IPS-15b (cell line): ENCODE data around the gene NEU3.
A peak's percentile ranks its signal among the peaks of the same experiment; 100 is the strongest.

Source experiments
- H3K27me3 ChIP-seq: one replicate; pipeline ENCODE4 v1.6.1; 2013; ENCODE audit warnings: low read length; ENCODE audit not compliant: control insufficient read depth, insufficient read depth
- H3K36me3 ChIP-seq: one replicate; pipeline ENCODE4 v1.6.1; 2013; ENCODE audit warnings: low read length; ENCODE audit not compliant: control insufficient read depth, insufficient read depth
- H3K4me1 ChIP-seq: one replicate; pipeline ENCODE4 v1.6.1; 2013; ENCODE audit warnings: mild to moderate bottlenecking, low read length; ENCODE audit not compliant: control insufficient read depth, insufficient read depth
- H3K4me3 ChIP-seq: one replicate; pipeline ENCODE4 v1.5.1; 2013; ENCODE audit warnings: low read depth, low read length
- H3K9ac ChIP-seq: one replicate; pipeline ENCODE4 v1.6.1; 2013; ENCODE audit warnings: low read depth, mild to moderate bottlenecking, low read length
- H3K9me3 ChIP-seq: one replicate; pipeline ENCODE4 v1.6.1; 2013; ENCODE audit warnings: mild to moderate bottlenecking, low read length; ENCODE audit not compliant: control insufficient read depth, insufficient read depth

The NEU3 gene

GRCh38 chr11:74988541-74989259, at the start of gene NEU3:
TSS of gene NEU3 (plus strand) at chr11:74988933. CDS start at chr11:74989061, 128 bp downstream.
- Histone ChIP-seq H3K36me3 (no peaks in the 10 kb centered on the region), H3K9me3 (no peaks in the 10 kb centered on the region), H3K27me3 (no peaks in the 10 kb centered on the region), H3K4me3 (peak within 1 kb of the TSS; percentile 94), H3K4me1 (peaks cover 5% of the 10 kb centered on the region), H3K9ac (peak within 1 kb of the TSS; percentile 85)

DNA sequence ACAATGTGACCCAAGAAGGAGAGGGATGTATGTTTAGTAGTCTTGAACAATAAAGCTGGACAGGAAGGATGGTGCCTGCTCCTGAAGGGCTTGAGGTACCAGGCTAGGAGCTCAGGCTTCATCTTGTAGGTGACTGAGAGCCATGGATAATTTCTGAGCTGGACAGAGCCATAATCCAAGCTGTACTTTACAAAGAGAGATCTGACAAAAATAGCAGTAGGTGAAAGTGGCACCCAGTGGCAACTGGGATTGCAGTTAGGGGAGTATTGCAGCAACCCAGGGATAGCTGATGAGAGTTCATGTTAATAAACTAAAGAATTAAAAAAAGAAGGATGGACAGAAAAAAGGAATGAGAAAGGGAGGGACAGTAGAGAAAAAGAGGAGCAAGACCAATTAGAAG, 47.2 kb upstream of the NEU3 start:
- Histone ChIP-seq H3K9ac (no peak overlapping the region), H3K36me3 (no peaks in the 10 kb centered on the region), H3K4me3 (no peak overlapping the region), H3K4me1 (no peaks in the 10 kb centered on the region), H3K27me3 (no peaks in the 10 kb centered on the region), H3K9me3 (no peaks in the 10 kb centered on the region)

DNA sequence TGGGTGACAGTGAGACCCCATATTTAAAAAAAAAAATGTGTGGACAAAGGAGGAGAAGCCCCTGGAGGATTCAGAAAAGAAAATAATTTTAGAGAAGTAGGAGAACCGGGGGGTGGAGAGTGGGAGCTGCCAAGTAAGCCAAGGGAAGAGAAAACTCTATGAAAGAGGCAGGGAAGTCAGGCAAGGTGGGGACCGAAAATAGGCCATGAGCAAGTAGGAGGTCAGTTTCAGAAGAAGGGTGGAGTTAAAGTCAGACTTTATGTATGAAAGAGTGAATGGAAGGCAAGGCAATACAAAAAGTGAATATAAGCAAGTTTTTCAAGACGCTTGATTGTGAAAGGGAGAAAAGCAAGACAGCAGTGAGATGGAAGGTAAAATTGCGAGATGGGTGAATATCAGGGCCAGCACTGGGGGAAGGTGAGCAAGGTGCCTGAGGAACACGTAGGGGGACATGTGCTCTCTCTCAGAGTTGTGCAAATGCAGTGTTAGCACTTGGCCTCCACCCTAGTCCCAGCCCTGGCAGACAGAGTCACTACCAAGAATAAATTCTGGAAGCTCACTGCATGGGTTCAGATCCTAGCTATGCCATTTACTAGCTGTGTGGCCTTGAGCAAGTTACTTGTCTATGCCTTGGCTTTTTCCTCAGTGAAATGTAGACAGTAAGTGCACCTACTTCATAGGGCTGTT, 46.5 kb upstream of the NEU3 start:
- H3K36me3 ChIP-seq = no peaks in the 10 kb centered on the region
- no peak overlapping the region for H3K9ac ChIP-seq
- H3K27me3 ChIP-seq = no peaks in the 10 kb centered on the region
- no peak overlapping the region for H3K4me3 ChIP-seq
- H3K4me1 ChIP-seq = no peaks in the 10 kb centered on the region
- H3K9me3 ChIP-seq = no peaks in the 10 kb centered on the region

DNA sequence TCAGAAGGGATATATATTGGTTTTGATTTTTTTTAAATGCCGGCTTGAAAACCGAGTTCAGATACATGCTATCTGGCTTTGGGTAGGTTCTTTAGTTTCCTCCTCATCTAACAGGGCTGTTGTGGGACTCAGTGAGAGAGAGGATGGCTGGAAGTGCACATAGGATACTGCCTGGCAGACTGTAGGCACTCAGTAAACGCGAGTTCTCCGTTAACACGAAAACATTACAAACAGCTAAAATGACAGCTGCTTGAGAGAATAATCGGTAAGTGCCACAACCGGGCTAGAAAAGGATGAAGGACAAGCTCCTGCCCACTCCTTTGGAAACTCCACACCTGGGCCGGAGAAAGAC, 40.2 kb upstream of the NEU3 start:
- Histone ChIP-seq H3K9me3 (no peaks in the 10 kb centered on the region), H3K27me3 (no peaks in the 10 kb centered on the region), H3K4me3 (peak overlapping the region; percentile 71), H3K4me1 (no peaks in the 10 kb centered on the region), H3K36me3 (no peaks in the 10 kb centered on the region), H3K9ac (no peak overlapping the region)

- no peaks in the 10 kb centered on the region for H3K4me1 ChIP-seq
- H3K9ac ChIP-seq = peak within 1 kb of the TSS; percentile 96
- H3K9me3 ChIP-seq = no peaks in the 10 kb centered on the region
- no peaks in the 10 kb centered on the region for H3K27me3 ChIP-seq
- H3K4me3 ChIP-seq = peak within 1 kb of the TSS; percentile 71
- no peaks in the 10 kb centered on the region for H3K36me3 ChIP-seq
Measured at GRCh38 chr11:74948898-74949752, 39.6 kb upstream of the NEU3 start, which contains the start of the genes SPCS2 and XRRA1. TSS of gene SPCS2 (plus strand) at chr11:74949266. CDS start at chr11:74949286, 20 bp downstream. TSS of gene XRRA1 (minus strand) at chr11:74949091. CDS start at chr11:74940878, 8,213 bp downstream.

DNA sequence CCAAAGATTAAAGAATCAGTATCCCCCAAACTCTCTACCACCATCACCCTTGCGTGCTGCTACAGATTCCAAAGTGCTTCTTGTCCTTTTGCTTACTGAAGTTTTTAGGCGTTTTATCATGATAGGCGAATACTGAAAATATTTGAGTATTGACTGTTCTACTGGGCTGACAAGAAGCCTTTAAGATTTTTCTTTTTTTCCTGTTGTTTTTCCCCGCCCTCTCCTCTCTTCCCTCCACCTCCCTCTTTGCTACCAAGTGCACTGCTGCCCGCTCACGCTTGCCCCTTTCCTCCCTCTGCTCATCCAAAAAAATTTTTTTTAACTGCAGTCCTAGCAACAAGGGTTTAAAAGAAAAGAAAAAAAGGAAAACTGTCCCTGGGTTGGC, 39.0 kb upstream of the NEU3 start:
- no peaks in the 10 kb centered on the region for H3K4me1 ChIP-seq
- H3K9me3 ChIP-seq = no peaks in the 10 kb centered on the region
- H3K4me3 ChIP-seq = peak overlapping the region; percentile 71
- peak overlapping the region; percentile 96 for H3K9ac ChIP-seq
- no peaks in the 10 kb centered on the region for H3K27me3 ChIP-seq
- H3K36me3 ChIP-seq = no peaks in the 10 kb centered on the region

- Histone ChIP-seq H3K9me3 (no peaks in the 10 kb centered on the region), H3K4me1 (no peaks in the 10 kb centered on the region), H3K27me3 (no peaks in the 10 kb centered on the region), H3K36me3 (no peaks in the 10 kb centered on the region), H3K9ac (peak overlapping the region; percentile 38), H3K4me3 (peak overlapping the region; percentile 71)
Measured at GRCh38 chr11:74950374-74950969, 38.3 kb upstream of the NEU3 start.

GRCh38 chr11:74951226-74951625, 37.5 kb upstream of the NEU3 start:
- no peaks in the 10 kb centered on the region for H3K27me3 ChIP-seq
- H3K9ac ChIP-seq = no peak overlapping the region
- H3K4me1 ChIP-seq = no peaks in the 10 kb centered on the region
- no peaks in the 10 kb centered on the region for H3K9me3 ChIP-seq
- no peak overlapping the region for H3K4me3 ChIP-seq
- H3K36me3 ChIP-seq = no peaks in the 10 kb centered on the region

DNA sequence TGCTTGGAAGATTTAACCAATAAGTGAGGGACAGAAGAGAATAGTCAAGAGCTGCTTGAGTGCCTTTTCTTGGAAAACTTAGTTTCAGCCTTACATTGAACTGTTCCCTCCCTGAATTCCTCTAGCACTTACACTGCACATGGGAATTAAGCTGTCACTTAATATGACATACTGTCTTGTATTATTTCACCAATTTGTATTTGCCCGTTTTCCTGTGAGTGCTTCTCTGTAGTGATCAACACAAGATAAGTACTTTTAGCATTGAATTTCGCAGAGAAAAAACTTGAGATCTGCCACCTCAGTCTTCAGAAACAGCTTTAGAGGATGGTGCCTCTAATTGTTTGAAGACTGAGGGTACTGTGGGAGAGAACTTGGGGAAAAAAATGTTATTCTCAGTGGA, 36.0 kb upstream of the NEU3 start:
- Histone ChIP-seq H3K9ac (no peak overlapping the region), H3K27me3 (no peaks in the 10 kb centered on the region), H3K36me3 (no peaks in the 10 kb centered on the region), H3K4me1 (no peaks in the 10 kb centered on the region), H3K4me3 (no peak overlapping the region), H3K9me3 (no peaks in the 10 kb centered on the region)

- Histone ChIP-seq H3K27me3 (no peaks in the 10 kb centered on the region), H3K4me3 (no peak overlapping the region), H3K9me3 (no peaks in the 10 kb centered on the region), H3K36me3 (no peaks in the 10 kb centered on the region), H3K9ac (no peak overlapping the region), H3K4me1 (no peaks in the 10 kb centered on the region)
Measured at GRCh38 chr11:74953451-74953850, 35.3 kb upstream of the NEU3 start.

DNA sequence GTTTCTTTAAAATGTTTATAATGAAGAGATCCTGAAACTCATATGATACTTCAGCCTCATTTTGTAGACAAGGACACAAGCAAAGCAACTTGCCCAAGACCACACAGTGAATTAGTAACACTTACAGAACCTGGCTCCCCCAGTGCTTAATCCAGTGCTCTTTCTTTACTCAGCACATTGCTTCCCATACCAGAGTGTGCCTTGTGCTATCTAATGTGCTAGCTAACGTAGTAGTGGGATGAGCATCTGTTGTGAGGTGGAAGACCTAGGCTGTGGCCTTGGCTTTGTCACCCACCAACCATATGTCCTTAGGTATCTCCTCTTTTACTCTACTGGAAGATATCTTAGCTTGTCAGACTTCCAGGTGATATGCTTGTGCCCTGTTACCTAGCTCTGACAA, 34.5 kb upstream of the NEU3 start:
- Histone ChIP-seq H3K4me1 (no peaks in the 10 kb centered on the region), H3K27me3 (no peaks in the 10 kb centered on the region), H3K4me3 (no peak overlapping the region), H3K36me3 (no peaks in the 10 kb centered on the region), H3K9me3 (no peaks in the 10 kb centered on the region), H3K9ac (no peak overlapping the region)
